ENCODE data around the gene MPZL2. TPM values are rescaled to one million over a fixed set of nuclear protein-coding genes. Genes with fewer than 3 reads are reported as not detected.

MPZL2 gene
- polyA plus RNA-seq, 3 donors, result 6.9 to 23.1 (median 12.3) TPM

DNA sequence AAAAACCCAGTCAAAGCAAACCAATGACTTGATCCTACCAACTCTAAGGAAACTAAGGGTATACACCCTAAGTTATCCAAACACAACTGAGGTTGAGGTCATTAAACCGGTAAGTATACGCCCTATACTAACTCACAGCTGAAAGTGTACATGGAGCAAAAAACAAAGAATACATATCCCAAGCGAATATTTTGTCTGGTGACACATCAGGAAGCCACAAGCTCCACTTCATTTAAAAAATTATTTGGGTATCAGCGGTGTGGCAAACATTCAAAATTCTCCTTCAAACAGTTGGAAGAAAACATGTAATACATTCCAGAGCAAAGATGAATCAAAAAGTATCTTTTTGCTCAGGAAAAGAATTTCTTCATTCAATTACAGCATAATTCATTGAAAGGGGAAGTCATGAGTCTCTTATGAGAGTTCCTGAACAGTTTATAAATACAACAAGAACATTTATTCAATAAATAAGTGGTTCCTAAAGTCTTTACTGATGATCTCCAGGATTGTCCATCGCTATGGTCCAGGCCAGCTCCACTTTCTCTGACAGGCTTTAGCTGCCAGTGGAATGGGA, 34.7 kb downstream of the MPZL2 start:
- WGBS, 3 donors, result 49 to 80% (median 61%) methylated on average over 5 of the region's 5 CpGs
- no peak overlapping the region for H3K27ac ChIP-seq (ENCODE audit: low read depth, low read length)

DNA sequence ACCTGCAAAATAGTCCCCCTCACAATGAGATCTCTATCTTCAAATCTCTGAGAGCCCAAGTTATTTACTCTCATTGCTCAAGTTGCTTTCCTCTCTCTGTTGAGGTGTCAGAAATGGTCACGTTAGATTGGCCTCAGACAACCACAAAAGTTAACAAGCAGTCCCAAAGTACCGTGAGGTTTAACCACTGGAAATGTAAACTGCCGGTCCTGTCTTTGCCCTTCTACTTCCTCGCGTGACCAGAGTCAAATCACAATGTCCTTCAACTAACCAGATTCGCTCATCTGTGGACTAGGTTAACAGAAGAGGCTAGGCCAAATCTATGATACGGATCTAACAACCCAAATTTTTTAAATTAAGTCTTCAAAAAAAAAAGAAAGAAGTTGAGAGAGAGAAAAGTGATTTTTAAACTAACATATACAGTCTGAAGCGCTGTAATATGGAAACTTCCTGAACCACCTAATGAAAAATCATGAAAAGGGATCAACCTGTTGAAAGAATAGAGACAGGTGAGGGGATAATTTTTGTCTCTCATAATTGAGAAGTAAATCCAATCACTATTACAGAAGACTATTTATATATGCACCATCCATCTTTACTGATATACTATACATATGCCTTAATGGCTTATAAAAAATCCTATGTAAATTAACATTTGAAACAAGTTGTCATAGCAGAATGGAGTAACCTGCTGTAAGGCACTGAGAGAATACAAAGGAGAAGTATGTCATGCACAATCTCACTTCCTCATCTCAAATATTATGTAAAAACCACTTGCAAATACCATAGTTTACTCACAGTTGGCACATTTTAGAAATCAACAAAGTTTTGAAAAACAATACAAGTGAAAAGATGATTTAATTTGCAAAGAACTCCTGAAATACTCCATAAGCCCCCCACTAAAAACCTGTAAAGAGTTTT, 36.0 kb downstream of the MPZL2 start:
- 67 to 89% (median 68%) methylated on average over 8 of the region's 8 CpGs for WGBS, 3 donors
- no peak overlapping the region for H3K27ac ChIP-seq (ENCODE audit: low read depth, low read length)

DNA sequence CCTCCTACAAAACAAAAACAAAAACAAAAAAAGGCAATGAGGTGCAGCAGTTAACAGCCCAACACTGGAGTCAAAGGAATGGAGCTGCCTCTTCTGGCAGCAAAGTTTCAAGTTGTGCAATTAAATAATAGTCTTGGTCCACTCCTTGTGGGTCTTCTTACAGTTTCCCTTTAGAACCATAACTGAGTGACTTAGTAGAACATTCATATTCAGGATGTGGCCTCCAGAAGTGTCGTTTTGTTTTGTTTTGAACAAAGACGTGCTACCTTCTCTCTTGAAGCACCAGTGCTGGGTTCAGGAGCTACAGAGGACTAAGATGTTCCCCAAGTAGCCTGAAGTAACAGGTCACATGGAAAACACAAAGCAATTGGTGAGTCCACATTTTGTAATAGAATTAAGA, 37.3 kb downstream of the MPZL2 start:
- 36 to 71% (median 57%) methylated on average over 2 of the region's 2 CpGs for WGBS, 3 donors
- no peak overlapping the region for H3K27ac ChIP-seq (ENCODE audit: low read depth, low read length)

DNA sequence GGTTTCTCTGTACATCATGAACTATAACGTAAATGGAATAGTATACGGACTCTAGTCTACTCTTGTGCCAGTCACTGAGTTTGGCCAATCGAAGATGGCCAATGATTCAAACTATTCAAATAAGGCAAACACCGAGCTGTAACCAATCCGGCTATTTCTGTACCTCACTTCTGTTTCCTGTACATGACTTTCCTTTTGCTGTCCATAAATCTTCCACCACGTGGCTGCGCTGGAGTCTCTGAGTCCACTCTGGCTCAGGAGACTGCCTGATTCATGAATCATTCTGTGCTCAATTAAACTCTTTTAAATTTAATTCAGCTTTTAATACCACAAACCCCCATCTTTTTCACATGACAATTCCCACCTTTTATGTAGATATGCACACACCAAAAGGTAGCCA, 37.8 kb downstream of the MPZL2 start:
- no peak overlapping the region for H3K27ac ChIP-seq (ENCODE audit: low read depth, low read length)
- WGBS, 3 donors, result 37 to 75% (median 43%) methylated on average over 7 of the region's 7 CpGs

DNA sequence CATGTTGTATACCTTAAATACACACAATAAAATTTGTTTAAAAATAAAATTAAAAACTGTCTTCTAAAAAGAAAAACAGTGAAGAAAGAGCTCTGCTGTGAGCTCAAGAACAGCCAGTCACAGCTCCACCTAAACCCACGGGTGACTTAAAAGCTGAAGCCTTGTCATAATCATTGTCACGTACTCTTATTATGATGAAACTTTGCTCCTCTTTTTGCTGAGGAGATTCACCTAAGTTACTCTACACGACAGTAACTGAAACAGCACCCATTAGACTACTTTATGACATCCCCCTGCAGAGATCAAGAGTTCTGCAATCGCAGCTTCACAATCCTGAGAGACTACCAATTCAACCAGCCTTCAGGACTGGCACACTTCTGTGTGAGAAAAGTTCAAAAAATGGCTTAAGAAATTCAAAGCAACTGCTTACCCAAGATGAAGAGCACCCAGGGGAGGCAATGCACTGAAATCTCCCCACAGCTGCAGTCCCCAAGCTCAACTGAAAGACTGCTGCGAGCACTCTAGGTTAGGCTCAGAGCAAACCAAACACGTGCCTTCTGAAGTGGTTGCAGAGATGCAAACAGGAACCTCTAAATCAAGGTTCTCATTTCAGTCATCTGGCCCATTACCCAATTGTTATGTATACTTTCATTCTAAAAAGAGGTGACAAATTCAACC, 39.4 kb downstream of the MPZL2 start, which contains the start of gene JAML:
Gene JAML (minus strand): TSS at position 501 of the 678 bp plus-strand sequence. CDS start 10,145 bp downstream, outside the sequence.
- WGBS, 3 donors, result 41 to 73% (median 47%) methylated on average over 6 of the region's 6 CpGs
- no peak within 1 kb of the TSS for H3K27ac ChIP-seq (ENCODE audit: low read depth, low read length)

DNA sequence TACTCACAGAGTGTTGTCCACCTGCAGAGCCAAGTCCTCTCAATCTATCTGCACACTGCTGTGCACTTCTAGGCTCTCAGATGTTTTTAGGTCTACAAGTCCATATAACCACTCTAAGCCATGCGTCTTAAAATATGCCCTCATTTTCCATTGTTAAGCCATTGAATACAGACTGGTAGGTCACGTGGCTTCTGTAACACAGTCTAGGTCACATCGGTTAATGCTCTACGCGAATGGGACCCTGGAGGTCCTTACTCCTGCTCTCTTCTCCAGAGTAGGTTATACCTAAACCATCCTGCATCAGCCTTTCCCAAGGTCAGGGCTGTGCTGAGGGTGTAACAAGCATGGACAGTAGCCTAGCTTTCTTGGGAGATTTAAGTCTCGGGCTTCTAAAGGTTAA, 40.1 kb downstream of the MPZL2 start:
- 60 to 72% (median 67%) methylated on average over 6 of the region's 6 CpGs for WGBS, 3 donors
- no peak overlapping the region for H3K27ac ChIP-seq (ENCODE audit: low read depth, low read length)

DNA sequence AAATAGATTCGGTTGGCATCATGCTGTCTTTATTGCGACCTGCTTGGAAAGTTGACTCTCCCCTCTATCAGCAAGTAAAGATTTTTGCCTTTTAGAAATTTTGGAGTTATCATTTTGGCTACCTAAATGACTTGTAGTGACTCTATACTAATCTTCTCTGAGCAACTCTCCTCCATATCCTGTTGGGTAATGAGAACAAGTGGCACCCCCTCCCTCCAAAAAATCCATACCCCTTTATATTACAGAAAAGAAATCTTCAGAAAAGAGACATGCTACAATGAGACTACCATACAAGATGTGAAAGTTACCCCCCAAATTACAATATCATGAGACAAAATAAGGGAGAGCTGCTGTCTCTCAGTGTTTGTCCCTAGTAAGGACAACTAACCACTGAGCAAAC, 40.5 kb downstream of the MPZL2 start:
- 61 to 85% (median 71%) methylated on average over 2 of the region's 2 CpGs for WGBS, 3 donors

DNA sequence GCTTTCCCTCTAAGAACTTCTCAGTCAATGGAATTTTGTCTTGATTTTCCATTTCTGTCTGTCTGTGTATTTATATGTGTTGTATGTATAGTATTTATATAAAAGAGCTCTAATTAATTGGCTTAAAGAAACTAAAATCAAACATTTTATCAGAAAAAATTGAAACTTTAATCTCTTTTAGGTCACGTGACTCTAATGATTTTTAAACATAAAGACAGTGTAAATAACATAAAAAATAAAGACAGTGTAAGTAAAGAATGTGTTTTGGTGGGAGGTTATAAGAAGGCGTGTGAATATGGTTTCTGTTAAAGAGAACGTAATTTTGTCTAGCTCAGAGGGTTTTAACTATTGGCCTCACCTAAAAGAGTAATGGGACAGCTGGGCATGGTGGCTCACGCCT, 41.7 kb downstream of the MPZL2 start:
- 62 to 83% (median 70%) methylated on average over 4 of the region's 4 CpGs for WGBS, 3 donors
- H3K27ac ChIP-seq (ENCODE audit: low read depth, low read length), result no peak overlapping the region

More for the DNA sequence above, 40.5 kb downstream of the MPZL2 start:
- H3K27ac ChIP-seq (ENCODE audit: low read depth, low read length), result no peak overlapping the region

DNA sequence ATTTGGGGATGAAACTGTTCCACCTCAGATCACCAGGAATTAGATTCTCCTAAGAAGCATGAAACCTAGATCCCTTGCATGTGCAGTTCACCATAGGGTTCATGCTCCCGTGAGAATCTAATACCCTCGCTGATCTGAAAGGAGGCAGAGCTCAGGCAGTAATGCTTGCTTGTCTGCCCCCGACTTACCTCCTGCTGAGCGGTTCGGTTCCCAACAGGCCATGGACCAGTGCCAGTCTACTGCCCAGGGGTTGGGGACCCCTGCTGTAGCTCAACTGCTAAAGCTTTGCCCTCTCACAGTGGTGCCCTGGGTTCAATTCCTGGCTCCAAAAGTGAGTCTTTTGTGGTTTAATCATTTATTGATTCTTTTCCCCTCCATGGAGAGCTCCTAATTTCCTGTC, 42.7 kb downstream of the MPZL2 start:
- 71 to 80% (median 74%) methylated on average over 5 of the region's 5 CpGs for WGBS, 3 donors
- H3K27ac ChIP-seq (ENCODE audit: low read depth, low read length), result no peak overlapping the region

DNA sequence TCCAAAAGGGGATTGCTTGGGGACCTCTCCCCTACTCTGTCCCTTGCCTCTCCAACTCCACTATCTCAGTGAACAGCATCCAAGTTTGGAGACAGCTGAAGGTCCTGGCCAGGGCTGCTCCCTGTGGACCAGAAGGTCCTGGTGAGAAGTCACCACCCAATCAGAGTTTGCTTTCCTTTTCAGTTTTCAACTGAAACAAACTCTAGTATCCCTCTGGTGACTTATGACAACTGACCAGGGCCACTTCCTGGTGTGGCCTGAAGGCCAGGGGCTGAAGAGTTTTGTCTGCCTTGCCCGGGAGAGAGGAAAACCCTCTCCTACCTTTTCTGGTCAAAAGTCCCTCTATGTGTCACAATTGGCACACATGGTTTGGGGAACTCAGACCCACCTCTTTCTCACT, 44.4 kb downstream of the MPZL2 start:
- WGBS, 3 donors, result 38 to 65% (median 63%) methylated on average over 1 of the region's 1 CpG
- no peak overlapping the region for H3K27ac ChIP-seq (ENCODE audit: low read depth, low read length)

DNA sequence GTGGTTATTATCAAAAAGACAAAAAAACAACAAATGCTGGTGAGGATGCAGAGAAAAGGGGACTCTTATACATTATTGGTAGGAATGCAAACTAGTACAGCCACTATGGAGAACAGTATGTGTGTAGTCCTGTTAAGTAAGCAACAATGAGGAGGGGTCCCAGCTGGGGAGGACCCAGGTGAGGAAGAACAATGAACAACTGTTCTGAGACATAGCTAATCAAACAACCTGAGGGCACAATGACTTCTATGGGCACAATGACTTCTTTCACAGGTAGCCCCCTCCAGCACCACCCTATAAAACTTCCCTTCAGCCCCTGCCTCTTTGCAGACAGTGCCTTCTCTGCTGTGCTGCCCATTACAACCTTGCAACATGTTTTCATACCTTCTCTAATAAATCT, 44.9 kb downstream of the MPZL2 start:
- H3K27ac ChIP-seq (ENCODE audit: low read depth, low read length), result no peak overlapping the region

DNA sequence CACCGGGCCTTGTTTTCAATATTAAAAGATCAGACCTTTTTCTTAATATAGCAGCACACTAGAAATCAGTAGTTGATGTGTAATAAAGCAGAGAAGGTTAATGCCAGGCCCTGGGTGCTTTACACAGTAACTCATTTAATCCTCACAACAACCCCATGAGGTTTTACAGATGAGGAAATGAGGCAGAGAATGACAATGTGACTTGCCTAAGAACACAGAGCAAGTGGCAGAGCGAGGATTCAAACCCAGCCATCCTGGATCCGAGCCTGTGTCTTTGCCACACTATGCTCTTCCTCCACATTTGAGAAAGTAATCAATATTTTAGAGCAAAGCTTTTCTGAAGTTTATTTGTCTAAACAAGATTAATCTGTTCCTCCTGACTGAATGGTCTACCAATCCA, 46.5 kb downstream of the MPZL2 start:
- 85 to 91% (median 88%) methylated on average over 3 of the region's 3 CpGs for WGBS, 3 donors
- no peak overlapping the region for H3K27ac ChIP-seq (ENCODE audit: low read depth, low read length)

DNA sequence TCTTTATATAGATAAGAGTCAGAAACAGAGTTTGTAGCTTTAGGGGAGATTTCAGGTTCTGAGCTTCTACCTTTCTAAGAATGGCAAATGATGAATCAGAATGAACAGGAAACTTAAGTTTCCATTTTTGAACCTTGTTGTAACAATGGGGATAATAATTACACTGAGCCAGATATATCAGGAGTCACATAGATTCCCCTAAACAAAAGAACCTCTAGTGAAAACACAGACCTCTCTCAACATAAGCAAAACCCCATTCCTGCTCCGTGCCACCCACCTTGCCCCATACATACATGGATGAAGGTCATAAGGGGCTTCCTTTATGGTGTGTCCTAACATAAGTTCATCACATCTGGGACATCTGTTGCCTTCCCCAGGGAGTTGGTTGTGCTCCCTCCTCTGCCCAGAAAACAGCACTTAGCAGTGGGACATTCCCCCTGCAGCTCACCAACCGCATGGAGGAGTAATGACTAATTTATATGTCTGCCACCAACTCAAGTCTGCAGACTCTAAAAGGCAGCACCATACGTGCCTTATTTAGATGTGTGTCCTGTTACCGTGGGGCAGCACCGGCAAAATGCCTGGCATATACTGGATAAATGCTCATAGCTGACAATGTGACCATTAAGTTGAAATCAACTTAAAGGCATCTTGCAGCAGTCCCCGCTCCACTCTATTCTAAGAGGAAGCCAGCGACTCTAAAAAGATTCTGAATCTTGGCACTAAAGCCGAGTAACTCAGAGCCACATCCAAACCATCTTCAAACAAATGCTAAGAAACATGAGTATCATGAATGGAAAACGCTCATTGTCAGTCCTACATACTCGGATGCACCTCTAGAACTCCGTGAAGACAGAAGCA, 47.2 kb downstream of the MPZL2 start:
- WGBS, 3 donors, result 64 to 79% (median 73%) methylated on average over 11 of the region's 11 CpGs
- no peak overlapping the region for H3K27ac ChIP-seq (ENCODE audit: low read depth, low read length)

DNA sequence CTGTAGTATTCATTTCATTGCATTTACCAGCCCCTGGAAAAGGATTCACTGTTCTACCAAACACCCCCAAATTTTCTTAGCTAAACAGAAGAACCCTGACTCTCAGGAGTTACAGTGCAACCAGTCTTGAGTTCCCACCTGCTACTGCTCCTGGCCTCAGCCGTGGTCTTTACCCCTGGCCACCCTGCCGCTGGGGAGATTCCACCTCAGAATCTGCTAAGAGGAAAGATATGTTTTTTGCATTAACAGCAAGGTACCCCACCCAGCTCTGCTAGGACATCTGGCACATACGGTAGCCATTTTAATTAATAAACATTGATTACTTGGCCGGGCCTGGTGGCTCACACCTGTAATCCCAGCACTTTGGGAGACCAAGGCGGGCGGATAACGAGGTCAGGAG, 48.3 kb downstream of the MPZL2 start:
- WGBS, 3 donors, result 88 to 94% (median 93%) methylated on average over 7 of the region's 7 CpGs
- no peak overlapping the region for H3K27ac ChIP-seq (ENCODE audit: low read depth, low read length)

DNA sequence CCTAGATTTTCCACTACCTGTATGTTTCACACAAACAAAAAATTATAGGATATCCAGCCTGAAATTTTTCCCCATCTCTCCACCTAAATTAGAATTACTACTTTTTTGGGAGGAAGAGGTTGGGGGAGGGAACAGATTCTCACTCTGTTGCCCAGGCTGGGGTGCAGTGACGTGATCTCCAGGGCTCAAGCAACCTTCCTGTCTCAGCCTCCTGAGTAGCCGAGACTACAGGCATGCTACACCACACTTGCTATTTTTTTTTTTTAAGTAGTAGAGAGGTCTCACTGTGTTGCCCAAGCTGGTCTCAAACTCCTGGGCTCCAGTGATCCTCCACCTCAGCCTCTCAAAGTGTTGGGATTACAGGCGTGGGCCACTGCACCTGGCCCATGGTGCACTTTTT, 48.8 kb downstream of the MPZL2 start:
- H3K27ac ChIP-seq (ENCODE audit: low read depth, low read length), result no peak overlapping the region
- WGBS, 3 donors, result 61 to 78% (median 61%) methylated on average over 3 of the region's 3 CpGs

DNA sequence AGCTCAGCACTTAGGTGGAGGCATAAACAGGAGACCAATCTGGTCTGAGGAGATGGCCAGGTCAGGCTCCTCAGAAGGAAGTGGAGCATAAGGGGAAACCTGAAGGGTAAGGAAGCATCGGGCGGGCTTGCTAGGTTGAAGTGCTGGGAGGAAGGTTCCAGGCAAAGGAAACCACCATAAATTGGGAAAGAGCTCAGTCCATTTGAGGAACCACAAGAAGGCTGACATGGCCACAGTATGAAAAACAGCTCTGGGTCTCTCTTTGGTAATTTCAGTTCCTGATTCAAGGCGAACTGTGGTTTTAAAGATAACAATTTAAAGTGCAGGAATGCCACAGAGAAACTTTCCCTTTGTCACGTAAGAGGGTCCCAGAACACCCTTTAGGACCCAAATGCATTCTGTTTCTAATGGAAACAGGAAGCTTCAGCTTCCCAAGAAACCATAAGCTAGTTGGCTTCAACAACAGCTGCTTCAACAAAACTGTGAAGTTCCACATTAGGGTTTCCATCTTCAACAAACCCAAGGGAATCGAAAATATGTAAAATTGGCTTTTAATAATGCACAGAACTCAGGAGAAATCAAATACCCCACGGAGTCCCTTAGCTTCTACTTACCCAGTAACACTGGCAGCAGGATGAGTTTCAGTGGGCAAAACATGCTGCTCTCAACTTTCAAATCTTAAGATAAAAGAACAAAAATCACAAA, 49.7 kb downstream of the MPZL2 start:
- 43 to 77% (median 47%) methylated on average over 6 of the region's 6 CpGs for WGBS, 3 donors
- H3K27ac ChIP-seq (ENCODE audit: low read depth, low read length), result no peak overlapping the region

DNA sequence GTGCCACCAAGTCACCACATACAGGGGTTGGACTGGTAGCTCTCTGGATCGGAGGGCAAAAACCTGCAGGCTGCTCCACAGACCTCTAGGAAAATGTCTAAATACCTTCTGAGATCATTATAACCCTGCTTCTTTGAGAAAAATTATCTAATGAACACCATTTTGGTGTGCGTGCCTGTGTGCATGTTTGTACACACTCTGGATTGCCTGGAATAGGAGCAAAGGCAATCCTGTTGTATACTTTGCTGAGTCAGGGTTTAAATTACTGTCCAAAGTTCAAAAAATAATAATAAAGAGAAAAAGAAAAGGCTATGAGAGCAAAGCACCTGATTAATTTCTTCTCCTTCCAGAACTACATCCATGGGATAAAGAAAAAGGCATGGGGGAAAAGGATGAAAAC, 50.3 kb downstream of the MPZL2 start:
- H3K27ac ChIP-seq (ENCODE audit: low read depth, low read length), result no peak overlapping the region
- WGBS, 3 donors, result 75 to 88% (median 81%) methylated on average over 2 of the region's 2 CpGs

DNA sequence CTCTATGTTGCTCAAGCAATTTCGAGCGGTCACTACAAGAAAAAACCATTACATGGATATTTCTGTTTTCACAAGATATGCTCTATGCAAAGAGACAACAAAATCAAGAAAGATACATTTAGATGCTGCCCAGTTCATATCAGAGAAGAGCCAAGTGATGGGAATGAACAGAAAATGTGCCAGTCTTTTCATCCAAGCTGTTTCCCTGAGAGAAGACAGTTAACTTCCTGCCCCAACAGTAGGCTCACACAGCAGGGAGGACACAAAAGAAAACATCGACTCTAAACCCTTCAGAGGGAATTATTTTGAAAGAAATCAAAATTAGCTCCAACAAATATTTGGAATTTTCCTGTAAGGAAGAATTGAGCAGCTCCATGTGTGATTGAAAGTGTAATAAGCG, 50.9 kb downstream of the MPZL2 start:
- 72 to 82% (median 73%) methylated on average over 4 of the region's 4 CpGs for WGBS, 3 donors
- H3K27ac ChIP-seq (ENCODE audit: low read depth, low read length), result no peak overlapping the region

Data from adipose tissue (tissue), 3 donors.